M059J (cell line): Measurements from ENCODE around the gene RABEP2. TPM values are rescaled to one million over a fixed set of nuclear protein-coding genes. Genes with fewer than 3 reads are reported as not detected.

Experiments
- total RNA-seq: library from RNA; depleted of rRNA; stranded (reverse); fragments of >200 nt; shearing (Covaris generic); gene quantifications from 2 replicates; pipeline ENCODE4 v1.2.3, GENCODE V29; 2014; rRNA removed

Gene RABEP2
- total RNA-seq, 1 experiment from 2014 or later = 38.1 TPM

Other genes starting within 250 kb of the RABEP2 start
- 21.4 and 41.2 TPM in 2 replicates for gene EIF3C, start 213.8 kb downstream of the RABEP2 start, total RNA-seq
- gene NPIPB9, start 173.5 kb downstream of the RABEP2 start, total RNA-seq = not detected in 2 replicates
- 30.2 and 43.6 TPM in 2 replicates for gene ATXN2L, start 102.2 kb downstream of the RABEP2 start, total RNA-seq
- 121 and 131 TPM in 2 replicates for gene TUFM, start 78.9 kb downstream of the RABEP2 start, total RNA-seq
- 9.9 and 16.2 TPM in 2 replicates for gene SH2B1, start 61.4 kb downstream of the RABEP2 start, total RNA-seq
- not detected in 2 replicates for gene ATP2A1, start 46.8 kb downstream of the RABEP2 start, total RNA-seq
- not detected in 2 replicates for gene CD19, start 6.7 kb upstream of the RABEP2 start, total RNA-seq
- 22.2 and 23.7 TPM in 2 replicates for gene NFATC2IP, start 25.7 kb upstream of the RABEP2 start, total RNA-seq
- 28.8 and 48.7 TPM in 2 replicates for gene SPNS1, start 49.5 kb upstream of the RABEP2 start, total RNA-seq
- gene LAT, start 59.8 kb upstream of the RABEP2 start, total RNA-seq = 1.2 TPM in 1 of 2 replicates, not detected in the other